ENCODE results near the gene RYR1. TPM values are rescaled to one million over a fixed set of nuclear protein-coding genes. Genes with fewer than 3 reads are reported as not detected.
"Not testable (repeated sequence)": the region's sequence is repeated elsewhere in the genome, so short reads cannot be mapped to it uniquely, and the experiment has no call there.

RYR1 gene
- total RNA-seq, 2 donors from 2014 or later = 0.76 to 1.7 TPM

- intact Hi-C loops (cut with DNase I, micrococcal nuclease) = no loop called here
- ATAC-seq = no peak
These were observed 130.0 kb downstream of the RYR1 start for GRCh38 chr19:38563475-38563874.

GRCh38 chr19:38564981-38565690, 131.6 kb downstream of the RYR1 start:
- ATAC-seq (no peak), DNase-seq (peak in 1 of 2 donors; percentile 20)
- intact Hi-C loops (cut with DNase I, micrococcal nuclease) = no loop called here

More at GRCh38 chr19:38563475-38563874, 130.0 kb downstream of the RYR1 start:
- no peak for DNase-seq

GRCh38 chr19:38565691-38566105, 132.2 kb downstream of the RYR1 start:
- DNase-seq = no peak
- intact Hi-C loops (cut with DNase I, micrococcal nuclease) = no loop called here
- no peak for ATAC-seq

GRCh38 chr19:38569368-38569983, 136.0 kb downstream of the RYR1 start:
- ATAC-seq (no peak), DNase-seq (no peak)
- intact Hi-C loops (cut with DNase I, micrococcal nuclease) = no loop called here

- intact Hi-C loops (cut with DNase I, micrococcal nuclease) = no loop called here
- DNase-seq (no peak), ATAC-seq (no peak)
These were observed 138.2 kb downstream of the RYR1 start for GRCh38 chr19:38571682-38572081.

GRCh38 chr19:38577826-38578225, 144.3 kb downstream of the RYR1 start:
- ATAC-seq = no peak
- intact Hi-C loops (cut with DNase I, micrococcal nuclease) = no loop called here
- DNase-seq = no peak

GRCh38 chr19:38579304-38579703, 145.8 kb downstream of the RYR1 start:
- intact Hi-C loops (cut with DNase I, micrococcal nuclease); ATAC-seq; DNase-seq: not testable (repeated sequence)

- no peak for ATAC-seq
- intact Hi-C loops (cut with DNase I, micrococcal nuclease) = no loop called here
These were observed 146.6 kb downstream of the RYR1 start for GRCh38 chr19:38580080-38580479.

GRCh38 chr19:38583219-38583984, 149.9 kb downstream of the RYR1 start:
- intact Hi-C loops (cut with DNase I, micrococcal nuclease) = no loop called here
- ATAC-seq (no peak), DNase-seq (no peak)

More at GRCh38 chr19:38580080-38580479, 146.6 kb downstream of the RYR1 start:
- DNase-seq = no peak

- DNase-seq = no peak
- ATAC-seq = no peak
- intact Hi-C loops (cut with DNase I, micrococcal nuclease) = no loop called here
These were observed 150.5 kb downstream of the RYR1 start for GRCh38 chr19:38583985-38584305.

- intact Hi-C loops (cut with DNase I, micrococcal nuclease) = no loop called here
- ATAC-seq (no peak), DNase-seq (no peak)
These were observed 154.1 kb downstream of the RYR1 start for GRCh38 chr19:38587562-38587961.

GRCh38 chr19:38588041-38588440, 154.6 kb downstream of the RYR1 start:
- ATAC-seq = no peak
- intact Hi-C loops (cut with DNase I, micrococcal nuclease) = no loop called here
- no peak for DNase-seq

GRCh38 chr19:38592940-38593339, 159.4 kb downstream of the RYR1 start:
- intact Hi-C loops (cut with DNase I, micrococcal nuclease) = no loop called here
- DNase-seq (no peak), ATAC-seq (no peak)

GRCh38 chr19:38596057-38596981, 162.8 kb downstream of the RYR1 start:
- ATAC-seq (peak; percentile 82), DNase-seq (peak in 1 of 2 donors; percentile 65)
- intact Hi-C loops (cut with DNase I, micrococcal nuclease) = no loop called here

GRCh38 chr19:38597075-38597474, 163.6 kb downstream of the RYR1 start:
- DNase-seq (no peak), ATAC-seq (no peak)
- intact Hi-C loops (cut with DNase I, micrococcal nuclease) = no loop called here

- intact Hi-C loops (cut with DNase I, micrococcal nuclease) = no loop called here
- DNase-seq = no peak
- ATAC-seq = no peak
These were observed 166.2 kb downstream of the RYR1 start for GRCh38 chr19:38599722-38600121.

GRCh38 chr19:38602856-38603255, 169.4 kb downstream of the RYR1 start:
- DNase-seq; intact Hi-C loops (cut with DNase I, micrococcal nuclease); ATAC-seq: not testable (repeated sequence)

- ATAC-seq (no peak), DNase-seq (no peak)
- intact Hi-C loops (cut with DNase I, micrococcal nuclease) = no loop called here
These were observed 172.6 kb downstream of the RYR1 start for GRCh38 chr19:38606131-38606530.

- ATAC-seq (no peak), DNase-seq (no peak)
- intact Hi-C loops (cut with DNase I, micrococcal nuclease) = no loop called here
These were observed 180.8 kb downstream of the RYR1 start for GRCh38 chr19:38614289-38614688.

All from left colon (tissue), 2 donors.